ENCODE data around the gene GIT2. TPM values are rescaled to one million over a fixed set of nuclear protein-coding genes. Genes with fewer than 3 reads are reported as not detected.
"Not testable (repeated sequence)": the region's sequence is repeated elsewhere in the genome, so short reads cannot be mapped to it uniquely, and the experiment has no call there.

The GIT2 gene
- total RNA-seq, 4 donors from 2014 or later: 55.0 to 107 (median 79.8) TPM

GRCh38 chr12:109932878-109933503 lies 63.2 kb downstream of the GIT2 start:
- Histone ChIP-seq H3K36me3 (peaks cover 0 to 78% (median 0%) of the 10 kb centered on the region in 3 donors), H3K9me3 (no peaks in the 10 kb centered on the region), H3K27ac (peak overlapping the region in 1 of 4 donors; percentile 26), H3K4me3 (no peak overlapping the region), H3K27me3 (no peaks in the 10 kb centered on the region), H3K4me1 (no peaks in the 10 kb centered on the region)
- no peak for TF ChIP-seq POLR2A (IDR thresholded peaks at IDR 0.05)
- TF ChIP-seq, protein P1, sequence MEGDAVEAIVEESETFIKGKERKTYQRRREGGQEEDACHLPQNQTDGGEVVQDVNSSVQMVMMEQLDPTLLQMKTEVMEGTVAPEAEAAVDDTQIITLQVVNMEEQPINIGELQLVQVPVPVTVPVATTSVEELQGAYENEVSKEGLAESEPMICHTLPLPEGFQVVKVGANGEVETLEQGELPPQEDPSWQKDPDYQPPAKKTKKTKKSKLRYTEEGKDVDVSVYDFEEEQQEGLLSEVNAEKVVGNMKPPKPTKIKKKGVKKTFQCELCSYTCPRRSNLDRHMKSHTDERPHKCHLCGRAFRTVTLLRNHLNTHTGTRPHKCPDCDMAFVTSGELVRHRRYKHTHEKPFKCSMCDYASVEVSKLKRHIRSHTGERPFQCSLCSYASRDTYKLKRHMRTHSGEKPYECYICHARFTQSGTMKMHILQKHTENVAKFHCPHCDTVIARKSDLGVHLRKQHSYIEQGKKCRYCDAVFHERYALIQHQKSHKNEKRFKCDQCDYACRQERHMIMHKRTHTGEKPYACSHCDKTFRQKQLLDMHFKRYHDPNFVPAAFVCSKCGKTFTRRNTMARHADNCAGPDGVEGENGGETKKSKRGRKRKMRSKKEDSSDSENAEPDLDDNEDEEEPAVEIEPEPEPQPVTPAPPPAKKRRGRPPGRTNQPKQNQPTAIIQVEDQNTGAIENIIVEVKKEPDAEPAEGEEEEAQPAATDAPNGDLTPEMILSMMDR (IDR thresholded peaks at IDR 0.05): no peak
- DNase-seq: peak in 1 of 3 donors; percentile 57

DNA sequence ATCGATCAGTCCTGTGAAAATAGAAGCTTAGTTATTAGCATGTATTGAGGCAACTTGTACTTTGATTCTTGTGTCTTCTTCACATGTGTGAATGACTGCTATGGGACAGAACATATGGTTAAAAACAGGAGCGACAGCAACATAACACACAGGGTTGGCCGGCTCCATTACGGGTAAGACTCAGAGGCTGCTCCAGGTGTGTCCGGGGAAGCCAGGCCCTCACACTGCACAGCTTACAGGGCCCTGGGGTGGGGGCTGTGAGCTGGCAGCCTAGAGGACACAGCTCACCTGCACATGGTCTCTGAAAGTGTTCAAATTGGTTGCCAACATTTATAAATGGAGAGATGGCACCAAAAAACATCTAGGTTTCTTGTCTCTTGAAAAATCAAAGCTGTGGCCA lies 65.0 kb downstream of the GIT2 start:
- no peak for TF ChIP-seq POLR2A (IDR thresholded peaks at IDR 0.05)
- TF ChIP-seq, protein P1 (IDR thresholded peaks at IDR 0.05): no peak
- H3K9me3 ChIP-seq: no peaks in the 10 kb centered on the region
- no peak overlapping the region for H3K4me3 ChIP-seq
- H3K27ac ChIP-seq: no peak overlapping the region
- no peak for DNase-seq
- no peaks in the 10 kb centered on the region for H3K4me1 ChIP-seq
- H3K27me3 ChIP-seq: no peaks in the 10 kb centered on the region
- H3K36me3 ChIP-seq: peaks cover 0 to 70% (median 0%) of the 10 kb centered on the region in 3 donors

DNA sequence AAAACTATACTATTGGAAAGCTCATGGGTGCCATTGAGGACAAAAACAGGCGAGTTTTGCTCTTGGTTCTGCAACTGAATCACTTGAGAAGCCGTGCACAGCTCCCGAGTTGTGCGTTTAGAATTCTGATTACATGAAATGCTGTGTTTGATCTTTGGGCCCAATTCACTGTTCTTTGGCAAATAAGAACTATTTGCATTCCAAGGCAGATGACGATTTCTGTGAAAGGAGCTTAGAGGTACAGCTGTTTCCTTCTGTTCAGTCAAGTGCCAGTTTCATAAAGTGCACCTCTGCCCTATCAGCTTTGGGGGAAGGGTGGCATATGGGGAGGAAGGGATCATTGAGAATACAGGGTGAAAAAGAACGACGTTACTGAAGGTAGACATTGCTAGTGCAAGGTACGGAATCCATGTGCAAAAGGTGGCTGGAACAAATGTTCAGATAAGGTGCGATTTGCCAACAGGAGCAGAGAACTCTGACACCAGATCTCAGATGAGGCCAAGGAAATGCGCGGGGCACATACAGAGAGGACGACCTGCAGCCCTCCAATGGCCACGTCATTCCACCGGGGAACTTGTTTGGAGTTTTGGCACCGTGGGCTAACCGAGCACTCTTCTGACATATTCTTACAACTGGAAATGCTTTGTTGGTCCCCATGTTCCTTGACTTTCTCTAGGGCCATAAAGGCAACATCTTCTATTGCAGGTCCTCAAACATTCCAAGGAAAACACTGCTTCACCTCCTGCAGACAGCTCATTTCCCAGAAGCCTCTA lies 66.0 kb downstream of the GIT2 start:
- no peaks in the 10 kb centered on the region for H3K4me1 ChIP-seq
- peak overlapping the region in 1 of 4 donors; percentile 3 for H3K27ac ChIP-seq
- H3K36me3 ChIP-seq: peaks cover 0 to 65% (median 0%) of the 10 kb centered on the region in 3 donors
- DNase-seq: peak in 1 of 3 donors; percentile 26
- no peaks in the 10 kb centered on the region for H3K9me3 ChIP-seq
- H3K4me3 ChIP-seq: no peak overlapping the region
- H3K27me3 ChIP-seq: no peaks in the 10 kb centered on the region
- TF ChIP-seq POLR2A (IDR thresholded peaks at IDR 0.05): no peak
- TF ChIP-seq, protein P1 (IDR thresholded peaks at IDR 0.05): no peak

- not testable (repeated sequence) for H3K27ac ChIP-seq, DNase-seq, H3K9me3 ChIP-seq, H3K27me3 ChIP-seq, H3K4me1 ChIP-seq, H3K4me3 ChIP-seq
- H3K36me3 ChIP-seq: peaks cover 0 to 59% (median 0%) of the 10 kb centered on the region in 3 donors
Measured at GRCh38 chr12:109929326-109929725, 66.8 kb downstream of the GIT2 start.

- H3K36me3 ChIP-seq: peaks cover 0 to 51% (median 0%) of the 10 kb centered on the region in 3 donors
Measured at GRCh38 chr12:109928058-109928656, 68.0 kb downstream of the GIT2 start.

More at GRCh38 chr12:109928058-109928656, 68.0 kb downstream of the GIT2 start:
- DNase-seq: peak in 1 of 3 donors; percentile 30
- H3K4me3 ChIP-seq: no peak overlapping the region
- no peaks in the 10 kb centered on the region for H3K9me3 ChIP-seq
- TF ChIP-seq, protein P1 (IDR thresholded peaks at IDR 0.05): no peak
- no peak for TF ChIP-seq POLR2A (IDR thresholded peaks at IDR 0.05)
- H3K27ac ChIP-seq: no peak overlapping the region
- no peaks in the 10 kb centered on the region for H3K27me3 ChIP-seq
- H3K4me1 ChIP-seq: no peaks in the 10 kb centered on the region
